ENCODE measurements around the gene ITGAE. TPM values are rescaled to one million over a fixed set of nuclear protein-coding genes. Genes with fewer than 3 reads are reported as not detected.
"Not testable (repeated sequence)": the region's sequence is repeated elsewhere in the genome, so short reads cannot be mapped to it uniquely, and the experiment has no call there.

ITGAE gene
- 40.9 TPM for polyA plus RNA-seq (2013, experiment 1 of 2; ENCODE audit: insufficient read length)
- polyA plus RNA-seq (2013, experiment 2 of 2; ENCODE audit: insufficient read length), result 43.8 TPM

- no peak for DNase-seq
Measured at GRCh38 chr17:3800362-3801271, at the start of gene ITGAE. TSS of gene ITGAE (minus strand) at chr17:3801188. CDS start at chr17:3801144, 44 bp downstream.

- no peak for DNase-seq
Measured at GRCh38 chr17:3848229-3848835, 47.3 kb upstream of the ITGAE start.

GRCh38 chr17:3847165-3847670 lies 46.2 kb upstream of the ITGAE start:
- DNase-seq, result no peak

GRCh38 chr17:3846437-3847164 lies 45.6 kb upstream of the ITGAE start:
- no peak for DNase-seq

GRCh38 chr17:3845621-3846436 lies 44.8 kb upstream of the ITGAE start, which contains the start of gene NCBP3:
TSS of gene NCBP3 (minus strand) at chr17:3846246. CDS start at chr17:3846223, 23 bp downstream.
- DNase-seq, result peak; percentile 93

- no peak for DNase-seq
Measured at GRCh38 chr17:3845291-3845620, 44.3 kb upstream of the ITGAE start.

GRCh38 chr17:3844556-3844955 lies 43.6 kb upstream of the ITGAE start:
- not testable (repeated sequence) for DNase-seq

GRCh38 chr17:3843935-3844516 lies 43.0 kb upstream of the ITGAE start:
- peak; percentile 17 for DNase-seq

- no peak for DNase-seq
Measured at GRCh38 chr17:3838206-3838605, 37.2 kb upstream of the ITGAE start.

GRCh38 chr17:3836551-3836950 lies 35.6 kb upstream of the ITGAE start:
- no peak for DNase-seq

- DNase-seq, result no peak
Measured at GRCh38 chr17:3835410-3836229, 34.6 kb upstream of the ITGAE start.

- DNase-seq, result no peak
Measured at GRCh38 chr17:3834811-3835210, 33.8 kb upstream of the ITGAE start.

GRCh38 chr17:3828852-3829232 lies 27.9 kb upstream of the ITGAE start:
- no peak for DNase-seq

GRCh38 chr17:3828151-3828851 lies 27.3 kb upstream of the ITGAE start:
- DNase-seq, result peak; percentile 45

- peak; percentile 68 for DNase-seq
Measured at GRCh38 chr17:3827124-3827773, 26.3 kb upstream of the ITGAE start.

- DNase-seq, result no peak
Measured at GRCh38 chr17:3826191-3826590, 25.2 kb upstream of the ITGAE start.

GRCh38 chr17:3821101-3821500 lies 20.1 kb upstream of the ITGAE start:
- no peak for DNase-seq

- DNase-seq, result no peak
Measured at GRCh38 chr17:3818786-3819185, 17.8 kb upstream of the ITGAE start.

- DNase-seq, result no peak
Measured at GRCh38 chr17:3817851-3818605, 17.0 kb upstream of the ITGAE start.

Measured in fibroblast of skin of abdomen (primary cell).